Upper lobe of left lung (tissue), 6 donors: ENCODE measurements around the gene ZFHX3. TPM values are rescaled to one million over a fixed set of nuclear protein-coding genes. Genes with fewer than 3 reads are reported as not detected.

Experiments
- ATAC-seq, 2 donors: fragments of 200-7000 bp; cut with Tn5 transposase; one replicate each; pipeline ENCODE4 v1.9.1; 2022; ENCODE audit warnings: mild to moderate bottlenecking in 2 of 2, moderate library complexity in 2 of 2; ENCODE audit not compliant: low FRiP score in 2 of 2
- DNase-seq, 2 donors: peaks; one replicate each; pipeline ENCODE4 v3.0.0-alpha.2; 2019 to 2020
- H3K27ac ChIP-seq, 4 donors: fragments of 200-600 bp; sonication (generic); one replicate each; pipeline ENCODE4 v1.5.1; 2016 to 2019
- H3K27me3 ChIP-seq, 4 donors: fragments of 200-600 bp; sonication (generic); one replicate each; pipeline ENCODE4 v1.5.1; 2017 to 2019
- H3K36me3 ChIP-seq, 4 donors: fragments of 200-600 bp; sonication (generic); one replicate each; pipeline ENCODE4 v1.5.1; 2016 to 2019
- H3K4me1 ChIP-seq, 4 donors: fragments of 200-600 bp; sonication (generic); one replicate each; pipeline ENCODE4 v1.5.1; 2018 to 2019
- H3K4me3 ChIP-seq, 4 donors: fragments of 200-600 bp; sonication (generic); one replicate each; pipeline ENCODE4 v1.5.1; 2017 to 2019; ENCODE audit warnings: mild to moderate bottlenecking in 2 of 4, moderate library complexity in 1 of 4
- H3K9me3 ChIP-seq, 4 donors: fragments of 200-600 bp; sonication (generic); one replicate each; pipeline ENCODE4 v1.5.1; 2018 to 2019
- EP300 ChIP-seq, 4 donors: sonication (generic); formaldehyde crosslinking; IDR thresholded peaks; one replicate each; pipeline ENCODE4 v1.5.1; 2017; ENCODE audit warnings: antibody characterized with exemption in 4 of 4, control low read depth in 2 of 4
- POLR2A ChIP-seq, 4 donors: fragments of 450-650 bp; IDR thresholded peaks; one replicate each; pipeline ENCODE4 v1.5.1; 2016 to 2017; ENCODE audit warnings: antibody characterized with exemption in 4 of 4, mild to moderate bottlenecking in 2 of 4
- POLR2AphosphoS5 ChIP-seq, 2 donors: sonication (generic); formaldehyde crosslinking; IDR thresholded peaks; one replicate each; pipeline ENCODE4 v1.5.1; 2017; ENCODE audit warnings: antibody characterized with exemption in 2 of 2
- WGBS, 2 donors: methylation state at CpG; one replicate each; pipeline ENCODE4 v1.1.5; 2017 to 2018; 5-methylcytosine and 5-hydroxymethylcytosine counted together
- total RNA-seq, 6 donors: library from RNA; depleted of rRNA in 4 of 6; stranded (reverse); fragments of >200 nt in 4 of 6; gene quantifications; one replicate each; pipeline versions ENCODE4 v1.1.0 to v1.2.1, GENCODE V29; 2016 to 2021
- TF ChIP-seq, protein P1 (sequence below), 6 experiments: fragments of 450-650 bp in 4 of 6; fragments of 200-600 bp in 2 of 6; sonication (generic) in 2 of 6; IDR thresholded peaks; one replicate each; pipeline ENCODE4 v1.5.1; 2016 to 2019; ENCODE audit warnings: antibody characterized with exemption in 6 of 6
- donor health status: DM: no; HTN: no; CAD: no; lungs with moderate emphysema.
- donor health status: DM: no; HTN: yes; CAD: no; lungs with severe emphysema.

Gene ZFHX3
- total RNA-seq, 6 donors from 2014 or later, result 22.4 to 40.3 (median 27.0) TPM

DNA sequence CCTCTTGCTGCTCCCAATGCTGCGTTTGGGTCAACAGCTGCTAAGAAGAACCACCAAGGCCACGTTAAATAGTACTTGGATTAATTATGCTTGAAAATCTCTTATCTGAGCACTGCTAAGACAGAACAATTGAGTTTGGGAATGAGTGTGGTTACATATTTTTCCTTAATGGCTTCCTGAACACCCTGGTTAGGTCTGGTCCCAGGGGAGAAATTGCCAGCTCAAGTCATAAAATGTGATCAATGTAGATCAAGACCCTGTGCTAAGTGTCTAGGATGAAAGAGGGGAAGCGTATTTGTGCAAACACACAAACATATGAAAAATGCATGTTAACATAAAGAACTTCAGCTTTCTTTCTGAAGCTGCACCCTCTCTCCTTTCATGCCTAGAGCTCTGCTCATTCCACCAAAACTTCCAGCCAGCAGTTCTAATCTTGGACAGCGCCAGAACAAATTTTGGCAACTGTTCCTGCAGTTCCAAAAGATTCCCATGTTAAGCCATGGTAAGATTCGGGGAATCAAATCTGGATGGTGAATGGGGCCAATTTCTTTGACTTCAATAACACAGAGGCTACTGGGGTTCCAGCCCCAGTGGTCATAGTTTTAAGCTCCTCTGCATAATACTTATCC is 72.0 kb downstream of the ZFHX3 start:
- no peaks in the 10 kb centered on the region for H3K27me3 ChIP-seq
- TF ChIP-seq POLR2AphosphoS5 (IDR thresholded peaks at IDR 0.05) (no peak), POLR2A (IDR thresholded peaks at IDR 0.05) (no peak), EP300 (IDR thresholded peaks at IDR 0.05) (no peak)
- TF ChIP-seq, protein P1, sequence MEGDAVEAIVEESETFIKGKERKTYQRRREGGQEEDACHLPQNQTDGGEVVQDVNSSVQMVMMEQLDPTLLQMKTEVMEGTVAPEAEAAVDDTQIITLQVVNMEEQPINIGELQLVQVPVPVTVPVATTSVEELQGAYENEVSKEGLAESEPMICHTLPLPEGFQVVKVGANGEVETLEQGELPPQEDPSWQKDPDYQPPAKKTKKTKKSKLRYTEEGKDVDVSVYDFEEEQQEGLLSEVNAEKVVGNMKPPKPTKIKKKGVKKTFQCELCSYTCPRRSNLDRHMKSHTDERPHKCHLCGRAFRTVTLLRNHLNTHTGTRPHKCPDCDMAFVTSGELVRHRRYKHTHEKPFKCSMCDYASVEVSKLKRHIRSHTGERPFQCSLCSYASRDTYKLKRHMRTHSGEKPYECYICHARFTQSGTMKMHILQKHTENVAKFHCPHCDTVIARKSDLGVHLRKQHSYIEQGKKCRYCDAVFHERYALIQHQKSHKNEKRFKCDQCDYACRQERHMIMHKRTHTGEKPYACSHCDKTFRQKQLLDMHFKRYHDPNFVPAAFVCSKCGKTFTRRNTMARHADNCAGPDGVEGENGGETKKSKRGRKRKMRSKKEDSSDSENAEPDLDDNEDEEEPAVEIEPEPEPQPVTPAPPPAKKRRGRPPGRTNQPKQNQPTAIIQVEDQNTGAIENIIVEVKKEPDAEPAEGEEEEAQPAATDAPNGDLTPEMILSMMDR (IDR thresholded peaks at IDR 0.05), result no peak
- DNase-seq (no peak), ATAC-seq (no peak)
- H3K9me3 ChIP-seq, result no peaks in the 10 kb centered on the region
- H3K4me1 ChIP-seq, result peaks cover 3 to 26% (median 14%) of the 10 kb centered on the region in 4 donors
- no peaks in the 10 kb centered on the region for H3K36me3 ChIP-seq
- H3K27ac ChIP-seq, result no peak overlapping the region
- no peak overlapping the region for H3K4me3 ChIP-seq
- WGBS, 2 donors, result 79 to 82% methylated on average over 5 of the region's 5 CpGs

DNA sequence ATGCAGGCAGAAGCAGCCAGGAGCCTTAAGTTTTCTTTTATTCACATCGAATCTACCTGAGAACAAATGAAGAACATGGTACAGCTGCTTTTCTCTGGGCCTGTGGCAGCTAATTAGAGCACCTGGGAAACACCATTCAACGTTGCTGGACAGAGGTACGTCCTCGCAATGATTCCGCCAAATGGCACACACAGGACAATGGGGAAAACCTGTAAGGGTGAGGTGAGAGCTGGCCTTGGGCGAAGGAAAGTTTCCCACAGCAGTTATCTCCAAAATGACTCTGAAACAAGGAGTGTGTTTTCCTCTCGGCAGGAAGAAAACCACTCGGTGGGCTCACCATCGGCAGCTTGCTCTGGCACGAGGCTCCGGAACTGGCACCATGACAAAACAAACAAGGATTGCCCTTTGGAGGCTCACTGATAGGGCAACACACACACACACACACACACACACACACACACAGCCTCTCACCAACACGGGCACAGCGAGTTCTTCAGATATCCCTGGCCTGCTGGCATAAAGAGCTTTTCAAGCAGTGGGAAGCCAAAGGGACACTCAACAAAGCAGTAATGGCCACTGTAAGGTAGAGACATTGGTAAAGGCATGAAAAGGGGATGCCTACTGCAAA is 73.7 kb downstream of the ZFHX3 start:
- DNase-seq (no peak), ATAC-seq (no peak)
- WGBS, 2 donors, result 71 to 73% methylated on average over 13 of the region's 13 CpGs
- Histone ChIP-seq H3K27me3 (no peaks in the 10 kb centered on the region), H3K4me3 (no peak overlapping the region), H3K4me1 (peaks cover 4 to 21% (median 12%) of the 10 kb centered on the region in 4 donors), H3K36me3 (no peaks in the 10 kb centered on the region), H3K27ac (no peak overlapping the region), H3K9me3 (no peaks in the 10 kb centered on the region)
- TF ChIP-seq, protein P1 (IDR thresholded peaks at IDR 0.05), result no peak
- no peak for TF ChIP-seq POLR2A (IDR thresholded peaks at IDR 0.05)
- TF ChIP-seq EP300 (IDR thresholded peaks at IDR 0.05), result no peak

DNA sequence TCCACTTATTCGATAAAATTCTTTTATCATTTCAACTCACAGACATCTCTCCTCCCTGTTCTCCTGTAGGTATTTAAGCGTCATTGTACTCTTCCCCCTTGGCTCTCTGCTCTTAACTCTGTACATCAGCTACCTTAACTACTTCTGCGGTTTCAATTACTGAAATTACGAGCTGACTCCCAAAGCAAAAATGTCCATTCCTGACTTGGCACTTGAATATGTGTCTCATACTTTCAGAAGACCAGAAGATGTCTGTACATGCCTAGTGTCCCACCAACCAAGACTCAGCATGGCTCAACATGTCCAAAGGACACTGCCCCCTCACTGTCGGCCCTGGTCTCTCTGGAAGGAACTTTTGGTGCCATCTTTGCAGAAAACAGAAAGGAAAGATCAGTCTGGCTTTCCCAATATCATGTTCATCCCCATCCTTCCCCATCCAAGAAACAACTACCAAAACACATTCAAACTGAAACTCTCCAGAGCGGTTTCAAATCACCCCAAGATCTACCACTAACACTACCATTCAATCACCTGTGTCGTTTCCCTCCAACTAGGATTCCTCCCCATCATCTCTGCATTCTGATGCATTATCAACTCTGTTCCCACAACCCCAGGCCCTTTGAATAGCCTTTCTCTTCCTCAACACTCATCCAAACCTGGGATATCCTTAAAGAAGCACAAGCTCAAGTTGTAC is 74.9 kb downstream of the ZFHX3 start:
- Histone ChIP-seq H3K4me3 (no peak overlapping the region), H3K4me1 (peaks cover 2 to 19% (median 10%) of the 10 kb centered on the region in 4 donors), H3K27ac (no peak overlapping the region), H3K9me3 (no peaks in the 10 kb centered on the region), H3K36me3 (no peaks in the 10 kb centered on the region), H3K27me3 (no peaks in the 10 kb centered on the region)
- TF ChIP-seq POLR2AphosphoS5 (IDR thresholded peaks at IDR 0.05), result no peak
- TF ChIP-seq POLR2A (IDR thresholded peaks at IDR 0.05), result no peak
- TF ChIP-seq, protein P1 (IDR thresholded peaks at IDR 0.05), result no peak
- TF ChIP-seq EP300 (IDR thresholded peaks at IDR 0.05), result no peak
- DNase-seq (no peak), ATAC-seq (no peak)
- WGBS, 2 donors, result 94% methylated on average over 7 of the region's 7 CpGs

DNA sequence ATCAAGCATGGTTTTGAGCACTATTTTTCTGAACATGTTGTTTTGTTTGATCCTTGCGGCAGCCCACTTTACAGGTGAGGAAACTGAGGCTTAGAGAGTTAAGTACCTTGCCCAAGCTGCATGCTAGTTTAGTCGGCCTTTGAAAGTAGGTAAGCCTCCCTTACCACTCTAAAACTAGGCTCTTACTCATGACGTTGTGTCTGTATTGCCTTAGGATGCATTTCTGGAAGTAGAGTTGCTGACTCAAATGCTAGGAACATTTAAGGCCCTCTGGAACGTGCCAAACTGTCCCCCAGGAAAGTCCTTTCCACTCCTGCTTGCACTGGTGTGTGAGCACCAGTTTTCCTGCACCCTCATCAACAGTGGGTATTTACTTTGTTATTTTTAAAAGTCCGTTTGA is 76.6 kb downstream of the ZFHX3 start:
- TF ChIP-seq EP300 (IDR thresholded peaks at IDR 0.05) (no peak), POLR2AphosphoS5 (IDR thresholded peaks at IDR 0.05) (no peak), POLR2A (IDR thresholded peaks at IDR 0.05) (no peak)
- TF ChIP-seq, protein P1 (IDR thresholded peaks at IDR 0.05), result no peak
- 87 to 91% methylated on average over 5 of the region's 5 CpGs for whole genome bisulfite sequencing, 2 donors
- DNase-seq, result no peak

More for the DNA sequence above, 76.6 kb downstream of the ZFHX3 start:
- no peaks in the 10 kb centered on the region for H3K27me3 ChIP-seq
- no peaks in the 10 kb centered on the region for H3K9me3 ChIP-seq
- no peak overlapping the region for H3K27ac ChIP-seq
- no peak for ATAC-seq
- H3K36me3 ChIP-seq, result no peaks in the 10 kb centered on the region
- peaks cover 0 to 12% (median 4%) of the 10 kb centered on the region in 4 donors for H3K4me1 ChIP-seq
- H3K4me3 ChIP-seq, result no peak overlapping the region
